ENCODE results near the gene TMEM135.

The TMEM135 gene

DNA sequence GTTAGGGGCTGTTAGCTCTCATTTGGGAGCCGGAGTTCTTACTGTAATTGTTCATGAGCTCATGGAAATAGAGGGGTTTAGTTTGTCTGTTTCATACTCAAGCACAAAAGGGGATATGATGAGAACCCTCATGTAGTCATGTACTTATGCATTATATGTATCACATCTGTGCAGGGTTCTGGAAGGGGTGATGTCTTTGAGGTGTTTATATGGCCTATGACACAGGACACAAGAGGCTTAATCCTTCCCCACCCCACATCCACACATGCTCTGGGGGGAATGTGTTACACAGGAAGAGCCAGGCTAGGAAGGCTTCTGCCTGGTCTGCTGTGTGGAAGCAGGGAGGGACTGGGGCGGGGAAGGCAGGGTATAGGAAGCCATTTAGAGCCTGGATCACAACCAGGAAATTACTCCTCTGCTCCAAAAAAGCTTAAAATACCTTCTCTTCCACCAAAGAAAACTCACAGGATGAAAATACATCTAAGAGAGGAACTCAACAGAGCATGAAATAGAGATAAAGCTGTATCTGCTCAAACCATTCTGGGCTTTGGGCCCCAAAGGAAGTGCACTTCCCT lies 316.1 kb downstream of the TMEM135 start:
- no peak overlapping the region for H3K9ac ChIP-seq (ENCODE audit: low read depth, low read length)
- no peaks in the 10 kb centered on the region for H3K27me3 ChIP-seq (ENCODE audit: insufficient read depth, low read length)
- H3K9me3 ChIP-seq (ENCODE audit: insufficient read depth, low read depth, low read length): no peaks in the 10 kb centered on the region
- no peak overlapping the region for H3K4me3 ChIP-seq (ENCODE audit: low read length)
- WGBS: 98% methylated on average over 2 of the region's 2 CpGs
- H3K27ac ChIP-seq (ENCODE audit: low read depth, low read length): no peak overlapping the region
- no peaks in the 10 kb centered on the region for H3K4me1 ChIP-seq (ENCODE audit: insufficient read depth, low read length)
- H3K36me3 ChIP-seq (ENCODE audit: insufficient read depth, low read length): no peaks in the 10 kb centered on the region

GRCh38 chr11:87355596-87355995 lies 317.9 kb downstream of the TMEM135 start:
- H3K27ac ChIP-seq (ENCODE audit: low read depth, low read length): no peak overlapping the region
- no peaks in the 10 kb centered on the region for H3K4me1 ChIP-seq (ENCODE audit: insufficient read depth, low read length)
- no peak overlapping the region for H3K4me3 ChIP-seq (ENCODE audit: low read length)
- WGBS: 93% methylated on average over 1 of the region's 1 CpG
- H3K36me3 ChIP-seq (ENCODE audit: insufficient read depth, low read length): no peaks in the 10 kb centered on the region
- H3K9me3 ChIP-seq (ENCODE audit: insufficient read depth, low read depth, low read length): no peaks in the 10 kb centered on the region
- H3K9ac ChIP-seq (ENCODE audit: low read depth, low read length): no peak overlapping the region
- H3K27me3 ChIP-seq (ENCODE audit: insufficient read depth, low read length): no peaks in the 10 kb centered on the region

DNA sequence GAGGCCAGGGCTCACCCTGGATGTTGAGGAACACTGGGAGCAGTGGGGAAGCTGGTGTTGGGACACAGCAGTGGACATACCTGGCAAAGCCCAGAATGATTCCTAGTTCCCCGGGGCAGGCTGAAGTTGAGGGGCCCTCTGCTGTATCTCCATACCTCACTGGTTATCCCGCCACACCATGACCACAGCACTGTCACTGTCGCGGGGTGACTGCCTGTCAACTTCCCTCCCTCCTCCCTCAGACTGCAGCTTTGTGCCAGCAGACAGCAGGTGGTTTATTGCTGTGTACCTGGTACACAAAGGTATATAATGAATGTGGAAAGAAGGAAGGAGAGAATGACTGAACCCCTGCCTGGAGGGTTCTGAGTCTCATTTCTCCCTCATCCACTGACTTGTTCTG lies 318.7 kb downstream of the TMEM135 start:
- Histone ChIP-seq H3K4me1 (ENCODE audit: insufficient read depth, low read length) (no peaks in the 10 kb centered on the region), H3K9me3 (ENCODE audit: insufficient read depth, low read depth, low read length) (no peaks in the 10 kb centered on the region), H3K4me3 (ENCODE audit: low read length) (no peak overlapping the region), H3K9ac (ENCODE audit: low read depth, low read length) (no peak overlapping the region), H3K27ac (ENCODE audit: low read depth, low read length) (no peak overlapping the region), H3K27me3 (ENCODE audit: insufficient read depth, low read length) (no peaks in the 10 kb centered on the region), H3K36me3 (ENCODE audit: insufficient read depth, low read length) (no peaks in the 10 kb centered on the region)
- WGBS: 97% methylated on average over 4 of the region's 4 CpGs

GRCh38 chr11:87358461-87358860 lies 320.7 kb downstream of the TMEM135 start:
- Histone ChIP-seq H3K9ac (ENCODE audit: low read depth, low read length) (no peak overlapping the region), H3K4me1 (ENCODE audit: insufficient read depth, low read length) (no peaks in the 10 kb centered on the region), H3K27me3 (ENCODE audit: insufficient read depth, low read length) (no peaks in the 10 kb centered on the region), H3K9me3 (ENCODE audit: insufficient read depth, low read depth, low read length) (no peaks in the 10 kb centered on the region), H3K4me3 (ENCODE audit: low read length) (no peak overlapping the region), H3K27ac (ENCODE audit: low read depth, low read length) (no peak overlapping the region), H3K36me3 (ENCODE audit: insufficient read depth, low read length) (no peaks in the 10 kb centered on the region)
- 90% methylated on average over 5 of the region's 5 CpGs for WGBS

DNA sequence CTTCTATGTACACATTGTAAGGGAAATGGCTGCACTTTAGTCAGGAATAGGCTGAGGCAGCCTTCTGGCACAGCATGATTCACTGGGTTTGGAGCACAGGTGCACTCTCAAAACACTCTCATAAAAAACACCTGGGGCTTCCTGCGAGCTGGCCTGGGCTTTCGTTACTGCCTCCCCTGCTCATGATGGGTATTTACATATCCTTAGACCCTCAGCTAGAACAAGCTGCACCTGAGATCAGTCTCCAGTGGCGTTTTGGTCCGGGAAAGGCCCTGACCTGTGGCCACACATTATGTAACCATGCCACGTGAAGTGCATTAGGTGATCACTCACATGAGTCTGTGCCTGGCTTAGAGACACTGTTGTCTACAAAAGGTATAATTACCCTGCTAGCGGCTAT lies 321.7 kb downstream of the TMEM135 start:
- H3K36me3 ChIP-seq (ENCODE audit: insufficient read depth, low read length): no peaks in the 10 kb centered on the region
- H3K4me1 ChIP-seq (ENCODE audit: insufficient read depth, low read length): no peaks in the 10 kb centered on the region

DNA sequence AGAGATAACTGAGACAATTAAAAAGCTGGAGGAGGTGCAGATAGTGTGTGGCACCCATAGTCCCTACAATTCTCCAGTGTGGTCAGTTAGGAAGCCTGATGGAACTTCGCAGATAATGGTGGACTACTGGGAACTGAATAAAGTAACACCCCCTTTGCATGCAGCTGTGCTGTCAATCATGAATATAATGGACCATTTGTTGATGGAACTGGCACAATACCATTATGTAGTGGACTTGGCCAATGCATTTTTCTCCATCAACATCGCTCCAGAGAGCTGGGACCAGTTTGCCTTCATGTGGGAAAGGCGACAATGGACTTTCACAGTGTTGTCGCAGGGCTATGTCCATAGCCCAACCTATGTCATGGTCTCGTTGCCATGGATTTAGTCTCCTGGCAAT lies 324.2 kb downstream of the TMEM135 start:
- no peaks in the 10 kb centered on the region for H3K36me3 ChIP-seq (ENCODE audit: insufficient read depth, low read length)
- no peaks in the 10 kb centered on the region for H3K27me3 ChIP-seq (ENCODE audit: insufficient read depth, low read length)
- H3K27ac ChIP-seq (ENCODE audit: low read depth, low read length): no peak overlapping the region
- H3K4me3 ChIP-seq (ENCODE audit: low read length): no peak overlapping the region
- H3K9ac ChIP-seq (ENCODE audit: low read depth, low read length): no peak overlapping the region
- H3K9me3 ChIP-seq (ENCODE audit: insufficient read depth, low read depth, low read length): no peaks in the 10 kb centered on the region
- WGBS: 97% methylated on average over 5 of the region's 5 CpGs
- H3K4me1 ChIP-seq (ENCODE audit: insufficient read depth, low read length): no peaks in the 10 kb centered on the region

More for the DNA sequence above, 321.7 kb downstream of the TMEM135 start:
- Histone ChIP-seq H3K4me3 (ENCODE audit: low read length) (no peak overlapping the region), H3K9ac (ENCODE audit: low read depth, low read length) (no peak overlapping the region), H3K27me3 (ENCODE audit: insufficient read depth, low read length) (no peaks in the 10 kb centered on the region), H3K27ac (ENCODE audit: low read depth, low read length) (no peak overlapping the region), H3K9me3 (ENCODE audit: insufficient read depth, low read depth, low read length) (no peaks in the 10 kb centered on the region)
- WGBS: 93% methylated on average over 6 of the region's 6 CpGs

DNA sequence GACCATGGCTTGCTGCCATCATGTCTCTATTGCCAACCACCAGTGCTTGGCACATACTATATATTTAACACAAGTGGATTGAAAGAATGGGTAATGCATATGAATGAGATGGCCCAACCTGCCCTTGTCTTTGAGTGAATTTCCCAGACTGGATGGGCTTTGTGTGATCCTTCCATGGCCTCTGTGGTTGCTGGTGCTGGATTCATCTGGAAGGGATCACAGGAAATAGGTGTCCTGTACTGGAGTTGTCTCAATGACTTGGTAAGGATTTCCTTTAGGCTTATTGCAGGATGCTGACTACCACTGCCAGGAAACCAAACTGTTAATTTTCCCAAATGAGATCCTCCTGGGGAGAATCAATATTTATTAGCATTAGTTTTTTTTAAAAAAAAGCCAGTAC lies 328.6 kb downstream of the TMEM135 start:
- Histone ChIP-seq H3K27me3 (ENCODE audit: insufficient read depth, low read length) (no peaks in the 10 kb centered on the region), H3K4me3 (ENCODE audit: low read length) (no peak overlapping the region), H3K9me3 (ENCODE audit: insufficient read depth, low read depth, low read length) (no peaks in the 10 kb centered on the region), H3K9ac (ENCODE audit: low read depth, low read length) (no peak overlapping the region), H3K27ac (ENCODE audit: low read depth, low read length) (no peak overlapping the region), H3K36me3 (ENCODE audit: insufficient read depth, low read length) (no peaks in the 10 kb centered on the region), H3K4me1 (ENCODE audit: insufficient read depth, low read length) (peaks cover 29% of the 10 kb centered on the region)

DNA sequence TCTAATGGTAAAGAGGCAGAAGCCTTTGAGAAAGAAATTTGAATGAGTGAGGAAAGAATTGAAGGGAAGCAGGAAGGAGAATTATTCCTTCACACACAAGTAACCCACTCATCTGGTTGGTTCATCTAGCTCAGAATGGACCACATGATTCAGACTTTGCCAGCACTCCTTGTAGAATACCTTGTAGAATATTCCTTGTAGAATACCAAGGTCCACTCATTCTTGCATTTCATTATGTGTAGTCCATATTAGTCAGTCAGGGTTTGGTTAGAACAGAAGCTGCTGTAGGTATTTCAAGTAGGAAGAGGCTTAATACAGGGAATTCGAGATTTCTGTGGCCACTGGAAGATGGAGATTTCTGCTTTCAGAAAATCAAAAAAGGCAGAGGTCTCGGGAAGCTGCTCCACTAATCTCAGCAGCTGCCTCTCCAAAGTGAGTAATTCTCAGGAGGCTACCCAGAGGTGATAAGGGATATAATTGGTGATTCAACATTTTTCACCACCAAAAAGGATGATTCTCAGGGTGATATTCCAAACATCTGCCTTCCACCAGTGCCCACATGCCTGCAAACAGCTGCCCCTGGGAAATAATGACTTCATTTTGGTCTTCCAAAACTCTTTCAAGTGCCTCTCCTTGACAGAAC lies 329.1 kb downstream of the TMEM135 start:
- Histone ChIP-seq H3K27me3 (ENCODE audit: insufficient read depth, low read length) (no peaks in the 10 kb centered on the region), H3K9ac (ENCODE audit: low read depth, low read length) (no peak overlapping the region), H3K4me3 (ENCODE audit: low read length) (no peak overlapping the region), H3K27ac (ENCODE audit: low read depth, low read length) (no peak overlapping the region), H3K4me1 (ENCODE audit: insufficient read depth, low read length) (peaks cover 29% of the 10 kb centered on the region), H3K36me3 (ENCODE audit: insufficient read depth, low read length) (no peaks in the 10 kb centered on the region), H3K9me3 (ENCODE audit: insufficient read depth, low read depth, low read length) (no peaks in the 10 kb centered on the region)
- 94% methylated on average over 2 of the region's 2 CpGs for WGBS

DNA sequence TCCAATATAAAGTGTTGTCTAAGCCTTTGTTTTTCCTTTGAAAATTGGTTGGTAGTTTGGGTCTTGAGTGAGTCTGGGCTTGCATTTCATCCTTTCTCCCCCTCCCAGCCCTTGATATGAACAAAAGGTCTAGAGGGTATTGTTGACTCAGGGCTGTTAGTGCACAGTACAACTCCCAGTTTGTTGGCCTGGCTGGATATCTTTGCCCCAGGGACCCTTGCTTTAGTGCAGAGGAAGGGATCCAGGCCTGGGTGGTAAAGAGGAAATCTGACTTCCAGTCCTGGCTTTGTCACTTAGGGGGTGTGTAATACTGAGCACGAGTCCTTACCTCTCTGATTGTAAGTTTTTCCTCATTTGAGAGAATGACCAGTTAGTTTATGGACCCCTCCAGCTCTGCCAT lies 330.4 kb downstream of the TMEM135 start:
- Histone ChIP-seq H3K27ac (ENCODE audit: low read depth, low read length) (no peak overlapping the region), H3K9ac (ENCODE audit: low read depth, low read length) (no peak overlapping the region), H3K27me3 (ENCODE audit: insufficient read depth, low read length) (no peaks in the 10 kb centered on the region), H3K4me3 (ENCODE audit: low read length) (no peak overlapping the region), H3K4me1 (ENCODE audit: insufficient read depth, low read length) (peaks cover 29% of the 10 kb centered on the region), H3K36me3 (ENCODE audit: insufficient read depth, low read length) (no peaks in the 10 kb centered on the region), H3K9me3 (ENCODE audit: insufficient read depth, low read depth, low read length) (no peaks in the 10 kb centered on the region)
- WGBS: 92% methylated on average over 1 of the region's 1 CpG

GRCh38 chr11:87368858-87369480 lies 331.2 kb downstream of the TMEM135 start:
- no peak overlapping the region for H3K9ac ChIP-seq (ENCODE audit: low read depth, low read length)
- H3K4me3 ChIP-seq (ENCODE audit: low read length): no peak overlapping the region
- no peaks in the 10 kb centered on the region for H3K36me3 ChIP-seq (ENCODE audit: insufficient read depth, low read length)
- H3K4me1 ChIP-seq (ENCODE audit: insufficient read depth, low read length): peaks cover 29% of the 10 kb centered on the region
- WGBS: 65% methylated on average over 4 of the region's 5 CpGs
- H3K27me3 ChIP-seq (ENCODE audit: insufficient read depth, low read length): no peaks in the 10 kb centered on the region
- no peaks in the 10 kb centered on the region for H3K9me3 ChIP-seq (ENCODE audit: insufficient read depth, low read depth, low read length)
- H3K27ac ChIP-seq (ENCODE audit: low read depth, low read length): 0 out of 2 replicates have a peak overlapping the region, but pooled peaks have one; percentile 13

DNA sequence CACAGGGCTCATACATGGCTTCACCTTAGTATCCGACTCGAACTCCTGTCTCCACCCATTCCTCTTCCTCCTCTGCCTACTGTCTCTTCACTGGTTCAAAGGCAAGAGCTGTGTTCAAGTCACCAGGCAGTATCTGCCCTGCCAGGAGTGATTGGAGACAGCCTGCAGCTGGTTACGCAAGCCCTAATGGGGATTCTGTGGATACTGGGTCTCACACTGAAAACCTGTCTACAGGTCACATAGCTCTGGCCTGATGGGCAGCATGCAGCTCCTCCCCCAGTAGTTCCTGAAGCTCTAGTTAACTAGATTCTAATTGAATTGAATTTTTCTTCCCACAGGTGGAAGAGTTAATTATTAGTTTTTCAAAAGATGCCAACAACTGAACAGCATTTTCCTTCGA lies 332.2 kb downstream of the TMEM135 start:
- Histone ChIP-seq H3K4me1 (ENCODE audit: insufficient read depth, low read length) (peaks cover 29% of the 10 kb centered on the region), H3K9me3 (ENCODE audit: insufficient read depth, low read depth, low read length) (no peaks in the 10 kb centered on the region), H3K27me3 (ENCODE audit: insufficient read depth, low read length) (no peaks in the 10 kb centered on the region), H3K4me3 (ENCODE audit: low read length) (no peak overlapping the region), H3K27ac (ENCODE audit: low read depth, low read length) (no peak overlapping the region), H3K36me3 (ENCODE audit: insufficient read depth, low read length) (no peaks in the 10 kb centered on the region), H3K9ac (ENCODE audit: low read depth, low read length) (no peak overlapping the region)
- WGBS: 93% methylated on average over 4 of the region's 4 CpGs
